Mesendoderm (in vitro differentiated cells): Measurements from ENCODE around the gene CBX6.
"Not testable (repeated sequence)": the region's sequence is repeated elsewhere in the genome, so short reads cannot be mapped to it uniquely, and the experiment has no call there.

Experiments used
- DNase-seq: peaks from one replicate; pipeline ENCODE4 v3.0.0; 2013
- H2AK5ac ChIP-seq: 2 replicates; pipeline ENCODE4 v1.6.1; 2013; ENCODE audit warnings: low read length, inconsistent platforms
- H2BK120ac ChIP-seq: 2 replicates; pipeline ENCODE4 v1.6.1; 2013; ENCODE audit warnings: low read depth, mild to moderate bottlenecking, low read length, moderate library complexity, mixed read lengths
- H2BK15ac ChIP-seq: replicated peaks from 2 replicates; pipeline ENCODE4 v1.6.1; 2013; ENCODE audit warnings: low read depth, mild to moderate bottlenecking, moderate library complexity
- H2BK5ac ChIP-seq: 2 replicates; pipeline ENCODE4 v1.6.1; 2013; ENCODE audit warnings: low read length, inconsistent platforms
- H3K18ac ChIP-seq: 2 replicates; pipeline ENCODE4 v1.6.1; 2013; ENCODE audit warnings: mild to moderate bottlenecking, low read length, mixed read lengths
- H3K23ac ChIP-seq: one replicate; pipeline ENCODE4 v1.6.1; 2013; ENCODE audit warnings: low read length
- H3K27ac ChIP-seq: 2 replicates; pipeline ENCODE4 v1.5.1; 2013; ENCODE audit warnings: low read depth, mild to moderate bottlenecking, inconsistent platforms, low read length, moderate library complexity
- H3K27me3 ChIP-seq: 2 replicates; pipeline ENCODE4 v1.6.1; 2013; ENCODE audit warnings: low read length, control low read depth, mild to moderate bottlenecking, inconsistent platforms; ENCODE audit not compliant: insufficient read depth, poor library complexity
- H3K36me3 ChIP-seq: 2 replicates; pipeline ENCODE4 v1.6.1; 2013; ENCODE audit warnings: low read length, inconsistent platforms; ENCODE audit not compliant: control insufficient read depth, insufficient read depth
- H3K4ac ChIP-seq: one replicate; pipeline ENCODE4 v1.6.1; 2013; ENCODE audit warnings: low read depth, mild to moderate bottlenecking, low read length, moderate library complexity
- H3K4me1 ChIP-seq: 2 replicates; pipeline ENCODE4 v1.6.1; 2013; ENCODE audit warnings: low read depth, low read length, inconsistent platforms; ENCODE audit not compliant: control insufficient read depth
- H3K4me2 ChIP-seq: 2 replicates; pipeline ENCODE4 v1.6.1; 2013; ENCODE audit warnings: low read length
- H3K4me3 ChIP-seq: 2 replicates; pipeline ENCODE4 v1.5.1; 2013; ENCODE audit warnings: mild to moderate bottlenecking, low read length
- H3K56ac ChIP-seq: one replicate; pipeline ENCODE4 v1.6.1; 2013; ENCODE audit warnings: low read length
- H3K79me1 ChIP-seq: 2 replicates; pipeline ENCODE4 v1.6.1; 2013; ENCODE audit warnings: low read length, inconsistent platforms
- H3K79me2 ChIP-seq: 2 replicates; pipeline ENCODE4 v1.6.1; 2013; ENCODE audit warnings: mild to moderate bottlenecking, low read length; ENCODE audit not compliant: control insufficient read depth, insufficient read depth
- H3K9ac ChIP-seq: 2 replicates; pipeline ENCODE4 v1.6.1; 2013; ENCODE audit warnings: low read length, inconsistent platforms
- H4K5ac ChIP-seq: one replicate; pipeline ENCODE4 v1.6.1; 2013; ENCODE audit warnings: low read length
- H4K8ac ChIP-seq: one replicate; pipeline ENCODE4 v1.6.1; 2013; ENCODE audit warnings: low read depth, mild to moderate bottlenecking, control low read depth, low read length, moderate library complexity
- WGBS: extraction: QIAGEN DNeasy Blood & Tissue Kit; methylation state at CpG from one replicate; pipeline ENCODE4 v1.1.7; 2013; ENCODE audit warnings: low lambda C conversion rate, missing lambda C conversion rate; ENCODE audit not compliant: insufficient coverage; ENCODE audit errors: extremely low coverage; 5-methylcytosine and 5-hydroxymethylcytosine counted together

Gene CBX6

DNA sequence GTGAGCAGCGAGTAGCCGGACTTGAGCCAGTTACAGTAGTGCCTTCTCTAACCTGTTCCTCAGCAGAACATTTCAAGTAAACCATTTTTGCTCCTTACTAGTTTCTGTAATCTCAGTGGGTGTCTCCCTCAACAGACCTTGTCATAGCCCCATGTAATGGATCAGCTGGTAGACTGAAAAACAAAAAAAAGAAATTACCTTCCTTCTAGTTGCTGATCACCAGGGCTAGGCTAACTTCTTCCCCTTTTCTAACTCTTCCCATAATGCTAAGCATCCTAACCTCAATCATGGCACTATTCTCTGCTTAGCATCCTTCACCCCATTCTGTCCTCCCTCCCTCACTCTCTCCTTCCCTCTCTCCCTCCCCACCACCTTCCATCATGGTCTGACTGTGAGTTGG lies 35.8 kb upstream of the CBX6 start:
- H3K4me2 ChIP-seq, result no peak overlapping the region
- H2BK5ac ChIP-seq, result no peak overlapping the region
- no peaks in the 10 kb centered on the region for H3K4me1 ChIP-seq
- no peak overlapping the region for H3K4me3 ChIP-seq
- H4K5ac ChIP-seq, result no peak overlapping the region
- H3K56ac ChIP-seq, result no peak overlapping the region
- no CpG with 5 or more reads among the region's 2 CpGs for WGBS
- H3K36me3 ChIP-seq, result no peaks in the 10 kb centered on the region
- no peaks in the 10 kb centered on the region for H3K79me1 ChIP-seq
- no peak overlapping the region for H3K27ac ChIP-seq
- no peak overlapping the region for H2BK15ac ChIP-seq
- H3K27me3 ChIP-seq, result no peaks in the 10 kb centered on the region
- no peak overlapping the region for H3K18ac ChIP-seq
- H3K23ac ChIP-seq, result no peak overlapping the region
- no peak overlapping the region for H3K4ac ChIP-seq
- H3K9ac ChIP-seq, result no peak overlapping the region
- H4K8ac ChIP-seq, result no peak overlapping the region
- no peaks in the 10 kb centered on the region for H3K79me2 ChIP-seq
- no peak for DNase-seq
- no peak overlapping the region for H2AK5ac ChIP-seq
- no peak overlapping the region for H2BK120ac ChIP-seq

DNA sequence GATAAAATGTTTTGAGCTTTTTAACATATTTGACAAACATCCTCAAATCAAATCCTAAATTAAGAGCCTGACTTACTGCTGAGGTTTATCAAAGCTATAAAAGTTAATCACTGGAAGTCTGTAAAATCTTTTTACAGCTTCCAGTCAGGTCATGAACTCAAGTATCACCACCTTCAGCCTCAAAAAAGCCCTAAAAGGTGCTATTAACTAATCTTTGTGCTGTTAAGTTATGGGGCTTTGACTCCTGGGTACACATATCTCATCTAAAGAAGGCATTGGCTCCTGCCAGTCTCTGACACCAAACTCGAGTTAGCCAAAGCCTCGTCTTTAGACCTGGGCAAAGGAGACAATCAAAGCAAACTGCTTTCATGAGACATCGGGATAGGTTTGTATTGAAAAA lies 34.0 kb upstream of the CBX6 start:
- Histone ChIP-seq H3K4me3 (no peak overlapping the region), H2BK5ac (no peak overlapping the region), H2BK120ac (no peak overlapping the region), H3K4me1 (no peaks in the 10 kb centered on the region), H3K36me3 (no peaks in the 10 kb centered on the region), H3K4ac (no peak overlapping the region), H3K9ac (no peak overlapping the region), H3K79me1 (no peaks in the 10 kb centered on the region), H3K79me2 (no peaks in the 10 kb centered on the region), H3K23ac (no peak overlapping the region), H3K56ac (no peak overlapping the region), H2AK5ac (no peak overlapping the region), H4K5ac (no peak overlapping the region), H3K27me3 (no peaks in the 10 kb centered on the region), H4K8ac (no peak overlapping the region), H3K18ac (no peak overlapping the region), H3K27ac (no peak overlapping the region), H2BK15ac (no peak overlapping the region), H3K4me2 (no peak overlapping the region)
- no CpG with 5 or more reads among the region's 3 CpGs for WGBS
- no peak for DNase-seq

DNA sequence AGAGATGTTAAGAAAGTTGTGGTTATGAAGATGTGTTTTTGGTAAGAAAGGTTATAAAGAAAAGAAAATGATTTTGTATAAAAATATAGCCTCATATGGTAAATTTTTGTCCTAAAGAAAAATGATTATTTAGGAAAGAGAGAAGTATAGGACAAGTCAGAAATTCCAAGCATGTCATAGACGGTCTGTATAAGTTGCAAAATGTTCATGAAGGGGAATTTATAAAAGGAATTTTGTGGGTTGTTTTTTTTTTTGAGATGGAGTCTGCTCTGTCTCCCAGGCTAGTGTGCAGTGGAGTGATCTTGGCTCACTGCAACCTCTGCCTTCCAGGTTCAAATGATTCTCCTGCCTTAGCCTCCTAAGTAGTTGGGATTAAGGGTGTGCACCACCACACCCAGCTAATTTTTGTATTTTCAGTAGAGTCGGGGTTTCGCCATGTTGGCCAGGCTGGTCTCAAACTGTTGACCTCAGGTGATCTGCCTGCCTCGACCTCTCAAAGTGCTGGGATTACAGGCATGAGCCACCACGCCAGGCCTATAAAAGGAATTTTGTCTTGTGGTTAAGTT lies 32.1 kb upstream of the CBX6 start:
- not testable (repeated sequence) for H4K5ac ChIP-seq, H3K9ac ChIP-seq, H3K18ac ChIP-seq, H3K36me3 ChIP-seq, H3K23ac ChIP-seq, H3K56ac ChIP-seq, H3K4me1 ChIP-seq, H3K4me3 ChIP-seq, H3K4ac ChIP-seq, H3K79me2 ChIP-seq, H3K27me3 ChIP-seq, H2BK5ac ChIP-seq, H4K8ac ChIP-seq, H3K4me2 ChIP-seq, H3K27ac ChIP-seq, H2AK5ac ChIP-seq, H3K79me1 ChIP-seq, H2BK15ac ChIP-seq, H2BK120ac ChIP-seq
- no CpG with 5 or more reads among the region's 5 CpGs for WGBS
- DNase-seq, result peak; percentile 73

DNA sequence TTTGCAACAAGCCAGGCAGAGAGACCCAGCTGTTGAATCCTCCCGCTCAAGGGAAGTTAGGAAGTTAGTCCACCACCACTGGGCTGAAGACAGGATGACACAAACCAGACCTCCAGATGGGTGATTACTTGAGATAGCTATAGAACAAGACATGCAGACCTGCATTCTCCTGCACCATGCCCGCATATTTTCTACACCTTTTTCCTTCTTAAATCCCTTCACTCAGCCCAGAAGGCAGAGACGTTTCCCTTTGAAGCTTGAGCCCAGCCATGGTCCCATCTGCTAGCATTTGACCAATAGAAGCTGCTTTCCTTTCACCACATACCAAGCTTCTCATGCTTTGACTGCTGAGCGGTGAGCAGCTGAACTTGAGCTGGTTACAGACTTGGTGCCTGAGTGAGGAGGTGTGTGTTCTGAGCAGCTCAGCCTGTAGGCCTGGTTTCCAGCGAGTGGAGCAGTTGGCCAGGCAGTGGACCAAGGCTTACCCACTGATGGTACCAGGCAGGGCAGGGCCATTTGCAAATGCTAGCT lies 29.2 kb upstream of the CBX6 start:
- no peaks in the 10 kb centered on the region for H3K36me3 ChIP-seq
- no peak overlapping the region for H3K18ac ChIP-seq
- no peak overlapping the region for H3K23ac ChIP-seq
- H4K5ac ChIP-seq, result no peak overlapping the region
- H3K79me1 ChIP-seq, result no peaks in the 10 kb centered on the region
- no peak overlapping the region for H3K4ac ChIP-seq
- H3K79me2 ChIP-seq, result no peaks in the 10 kb centered on the region
- H3K27me3 ChIP-seq, result no peaks in the 10 kb centered on the region
- H3K9ac ChIP-seq, result no peak overlapping the region
- no peak overlapping the region for H4K8ac ChIP-seq
- H3K56ac ChIP-seq, result no peak overlapping the region
- DNase-seq, result no peak
- no peaks in the 10 kb centered on the region for H3K4me1 ChIP-seq
- H2AK5ac ChIP-seq, result no peak overlapping the region
- H3K4me3 ChIP-seq, result no peak overlapping the region
- no CpG with 5 or more reads among the region's 5 CpGs for WGBS
- no peak overlapping the region for H2BK15ac ChIP-seq
- no peak overlapping the region for H3K4me2 ChIP-seq
- no peak overlapping the region for H2BK5ac ChIP-seq
- no peak overlapping the region for H2BK120ac ChIP-seq
- no peak overlapping the region for H3K27ac ChIP-seq

DNA sequence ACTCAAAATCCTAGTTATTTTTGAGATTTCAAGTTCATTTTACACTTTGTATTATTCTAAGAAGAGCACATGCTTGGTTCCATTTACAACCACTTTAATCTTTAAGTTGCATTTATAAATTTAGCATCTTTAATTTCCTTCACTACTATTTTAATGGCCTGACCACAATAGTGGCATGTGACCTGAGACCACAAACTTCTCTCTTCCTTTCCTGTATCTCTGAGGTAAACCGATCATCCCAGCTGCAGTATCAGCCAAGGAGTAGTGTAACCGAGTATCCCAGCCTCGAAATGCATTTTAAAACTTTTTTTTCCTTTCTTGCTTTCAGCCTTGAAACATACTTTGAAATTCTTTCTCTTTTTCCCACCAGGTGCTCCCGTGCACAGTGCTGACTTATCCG lies 28.7 kb upstream of the CBX6 start:
- Histone ChIP-seq H3K36me3 (no peaks in the 10 kb centered on the region), H3K4me3 (no peak overlapping the region), H3K27ac (no peak overlapping the region), H3K4me2 (no peak overlapping the region), H2AK5ac (no peak overlapping the region), H3K4me1 (no peaks in the 10 kb centered on the region), H3K9ac (no peak overlapping the region), H3K56ac (no peak overlapping the region), H3K4ac (no peak overlapping the region), H2BK120ac (no peak overlapping the region), H3K27me3 (no peaks in the 10 kb centered on the region), H3K23ac (no peak overlapping the region), H2BK5ac (no peak overlapping the region), H3K18ac (no peak overlapping the region), H4K8ac (no peak overlapping the region), H3K79me1 (no peaks in the 10 kb centered on the region), H4K5ac (no peak overlapping the region), H2BK15ac (no peak overlapping the region), H3K79me2 (no peaks in the 10 kb centered on the region)
- DNase-seq, result no peak
- no CpG with 5 or more reads among the region's 5 CpGs for WGBS

DNA sequence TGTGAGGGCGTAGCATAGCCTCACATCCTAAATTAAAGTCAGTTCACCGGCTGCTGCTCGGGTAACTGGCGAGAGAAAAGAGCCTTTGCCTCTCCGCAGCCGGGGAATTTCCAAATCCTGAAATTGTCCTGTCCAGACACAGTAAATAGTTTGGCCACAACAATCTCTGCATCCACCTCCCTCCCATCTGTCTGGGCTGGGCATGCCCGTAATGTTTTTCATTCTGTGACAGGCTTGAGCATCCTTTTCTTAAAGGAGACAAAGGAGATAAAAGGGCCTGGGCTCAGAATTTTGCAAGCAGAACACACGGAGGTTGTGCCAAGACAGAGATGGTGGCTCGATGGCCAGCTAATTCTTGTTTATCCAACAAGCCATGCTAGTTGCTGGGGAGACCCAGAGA lies 19.2 kb upstream of the CBX6 start:
- Histone ChIP-seq H3K18ac (no peak overlapping the region), H3K4me3 (no peak overlapping the region), H3K56ac (no peak overlapping the region), H2BK120ac (no peak overlapping the region), H3K4ac (no peak overlapping the region), H2AK5ac (no peak overlapping the region), H3K27me3 (no peaks in the 10 kb centered on the region), H3K27ac (no peak overlapping the region), H3K4me1 (no peaks in the 10 kb centered on the region), H3K9ac (no peak overlapping the region), H3K79me1 (no peaks in the 10 kb centered on the region), H4K8ac (no peak overlapping the region), H3K36me3 (no peaks in the 10 kb centered on the region), H2BK5ac (no peak overlapping the region), H2BK15ac (no peak overlapping the region), H3K79me2 (no peaks in the 10 kb centered on the region), H3K23ac (no peak overlapping the region), H3K4me2 (no peak overlapping the region), H4K5ac (no peak overlapping the region)
- DNase-seq, result no peak
- WGBS, result no CpG with 5 or more reads among the region's 9 CpGs
